Stimulated activated CD4-positive, alpha-beta T cell treated with anti-CD3 and anti-CD28 coated beads, Interleukin-12 subunit alpha, Interleukin-12 subunit beta, amount 100 ng/mL, for 4 hours (primary cell): ENCODE measurements around the gene PHEX.

Experiments used
- DNase-seq: peaks from one replicate; pipeline ENCODE4 v3.0.0-alpha.2; 2020

PHEX gene

GRCh38 chrX:22109442-22109841, 77.3 kb downstream of the PHEX start:
- no peak for DNase-seq

- DNase-seq = no peak
Measured at GRCh38 chrX:22110729-22111494, 78.8 kb downstream of the PHEX start.

- no peak for DNase-seq
Measured at GRCh38 chrX:22116605-22117546, 84.8 kb downstream of the PHEX start.

- no peak for DNase-seq
Measured at GRCh38 chrX:22117633-22118032, 85.5 kb downstream of the PHEX start.

GRCh38 chrX:22118161-22118830, 86.2 kb downstream of the PHEX start:
- no peak for DNase-seq

GRCh38 chrX:22121161-22121560, 89.0 kb downstream of the PHEX start:
- DNase-seq = no peak

GRCh38 chrX:22122510-22122909, 90.4 kb downstream of the PHEX start:
- no peak for DNase-seq

GRCh38 chrX:22124098-22124497, 92.0 kb downstream of the PHEX start:
- no peak for DNase-seq

- DNase-seq = no peak
Measured at GRCh38 chrX:22125481-22125880, 93.4 kb downstream of the PHEX start.

- DNase-seq = no peak
Measured at GRCh38 chrX:22126327-22126726, 94.2 kb downstream of the PHEX start.

GRCh38 chrX:22128961-22129360, 96.8 kb downstream of the PHEX start:
- no peak for DNase-seq

- DNase-seq = no peak
Measured at GRCh38 chrX:22134681-22135080, 102.6 kb downstream of the PHEX start.

GRCh38 chrX:22135171-22135711, 103.1 kb downstream of the PHEX start:
- no peak for DNase-seq

GRCh38 chrX:22135994-22136684, 104.0 kb downstream of the PHEX start:
- DNase-seq = no peak

GRCh38 chrX:22136711-22137110, 104.6 kb downstream of the PHEX start:
- no peak for DNase-seq

- no peak for DNase-seq
Measured at GRCh38 chrX:22139822-22140221, 107.7 kb downstream of the PHEX start.

GRCh38 chrX:22141047-22141730, 109.1 kb downstream of the PHEX start:
- DNase-seq = no peak

- DNase-seq = no peak
Measured at GRCh38 chrX:22147214-22147613, 115.1 kb downstream of the PHEX start.

GRCh38 chrX:22147942-22148341, 115.8 kb downstream of the PHEX start:
- no peak for DNase-seq

- DNase-seq = no peak
Measured at GRCh38 chrX:22148565-22148964, 116.4 kb downstream of the PHEX start.

- no peak for DNase-seq
Measured at GRCh38 chrX:22150371-22150770, 118.2 kb downstream of the PHEX start.

- no peak for DNase-seq
Measured at GRCh38 chrX:22155126-22155525, 123.0 kb downstream of the PHEX start.
